NCI-H1694 treated with DMSO at 0.1 percent for 48 hours (cell line): ENCODE data around the gene FBXL16.
"Not testable (repeated sequence)": the region's sequence is repeated elsewhere in the genome, so short reads cannot be mapped to it uniquely, and the experiment has no call there.

Experiments used
- DNase-seq: peaks from one replicate; lab custom pipeline; 2025; lab: John Stamatoyannopoulos, UW

The FBXL16 gene

DNA sequence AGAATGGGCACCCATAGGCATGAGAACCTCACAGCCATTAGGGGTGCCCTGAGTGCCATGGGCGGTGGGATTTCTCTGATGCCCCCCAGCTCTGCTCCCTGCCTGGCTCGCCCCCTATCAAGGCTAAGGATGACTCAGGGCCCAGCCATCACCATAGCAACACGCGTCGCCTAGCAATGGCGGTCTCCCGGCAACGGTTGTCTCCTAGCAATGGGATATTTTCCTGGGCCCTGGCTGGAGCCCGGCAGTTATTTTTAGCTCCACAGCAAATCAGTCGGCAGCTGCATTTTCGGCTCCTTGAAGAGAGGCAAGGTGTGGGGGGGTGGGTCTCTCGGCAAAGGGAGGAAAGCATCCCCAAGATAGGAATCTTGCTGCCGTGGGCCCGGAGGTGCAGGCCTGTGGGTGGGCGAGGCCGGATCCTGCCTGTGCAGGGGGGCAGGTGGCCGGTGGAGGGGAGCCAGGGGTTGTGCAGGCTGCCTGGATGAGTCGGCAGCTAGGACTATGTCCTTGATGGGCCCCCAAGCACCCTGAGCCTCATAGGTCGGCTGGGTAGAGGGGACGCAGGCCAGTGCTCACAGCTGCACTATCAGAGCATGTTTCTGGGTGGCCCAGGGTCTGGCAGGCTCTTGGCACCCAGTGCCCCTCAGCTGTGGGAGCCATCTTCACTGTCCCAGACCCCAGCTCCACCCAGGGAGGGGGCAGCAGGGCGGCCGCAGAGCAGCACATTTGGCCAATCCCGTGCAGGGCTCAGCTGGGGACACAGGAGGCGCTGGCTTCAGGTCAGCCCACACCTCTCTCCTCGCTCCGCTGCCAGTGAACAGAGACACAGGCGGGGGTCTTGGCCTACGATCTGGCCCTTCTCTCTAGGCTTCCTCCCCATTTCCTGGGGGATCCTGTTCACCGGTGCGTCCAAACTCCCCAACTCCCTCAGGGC, 4.2 kb upstream of the FBXL16 start:
- DNase-seq: peak; percentile 78

DNA sequence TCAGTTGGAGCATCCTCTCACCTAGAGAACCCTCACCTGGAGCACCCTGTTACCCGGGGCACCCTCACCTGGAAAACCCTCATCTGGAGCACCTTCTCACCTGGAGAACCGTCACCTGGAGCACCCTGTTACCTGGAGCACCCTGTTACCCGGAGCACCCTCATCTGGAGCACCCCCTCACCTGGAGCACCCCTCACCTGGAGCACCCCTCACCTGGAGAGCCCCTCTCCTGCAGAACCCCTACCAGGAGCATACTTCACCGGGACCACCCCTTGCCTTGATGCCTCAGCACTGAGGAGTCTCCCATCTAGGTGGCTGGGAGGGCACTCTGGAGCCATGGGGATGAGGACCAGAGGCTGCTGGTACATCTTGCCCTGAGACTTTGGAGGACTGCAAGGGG, 3.4 kb upstream of the FBXL16 start:
- no peak for DNase-seq

DNA sequence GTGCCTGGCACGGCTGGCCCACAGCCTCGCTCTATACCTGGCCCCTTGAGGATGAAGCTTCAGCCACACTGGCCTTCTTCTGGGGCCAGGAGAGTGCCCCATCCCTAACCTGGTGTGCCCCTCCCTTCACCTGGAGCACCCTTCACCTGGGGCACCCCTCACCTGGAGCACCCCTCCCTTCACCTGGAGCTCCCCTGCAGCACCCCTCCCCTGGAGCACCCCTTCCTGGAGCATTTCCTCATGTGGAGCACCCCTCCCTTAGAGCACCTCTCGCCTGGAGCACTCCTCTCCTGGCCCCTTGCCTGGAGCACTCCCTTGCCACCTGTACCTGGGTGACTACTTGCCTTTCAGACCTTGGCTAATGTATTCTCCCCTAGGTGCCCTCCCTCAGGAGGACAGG, 2.4 kb upstream of the FBXL16 start:
- DNase-seq: no peak

DNA sequence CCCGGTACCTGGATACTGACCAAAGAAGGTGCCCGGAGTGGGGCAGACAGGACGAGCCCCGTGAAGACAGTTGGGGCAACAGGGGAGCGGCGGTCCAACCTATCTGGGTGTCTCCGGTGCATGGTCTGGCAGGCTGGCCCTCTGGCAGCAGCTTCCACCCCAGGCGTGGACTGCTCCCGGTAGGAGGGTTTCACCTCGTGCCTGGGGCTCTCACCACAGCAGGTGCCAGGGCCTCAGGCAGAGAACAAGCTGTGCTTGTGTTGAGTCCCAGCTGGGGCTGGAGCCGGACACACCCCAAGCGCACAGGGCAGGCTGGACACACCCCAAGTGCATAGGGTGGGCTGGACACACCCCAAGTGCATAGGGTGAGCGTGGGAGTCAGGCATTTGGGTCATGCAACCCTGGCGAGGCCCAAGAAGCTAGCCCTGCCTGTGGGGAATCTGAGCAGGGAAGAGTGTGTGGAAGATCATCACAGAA, 1.5 kb upstream of the FBXL16 start:
- no peak for DNase-seq

DNA sequence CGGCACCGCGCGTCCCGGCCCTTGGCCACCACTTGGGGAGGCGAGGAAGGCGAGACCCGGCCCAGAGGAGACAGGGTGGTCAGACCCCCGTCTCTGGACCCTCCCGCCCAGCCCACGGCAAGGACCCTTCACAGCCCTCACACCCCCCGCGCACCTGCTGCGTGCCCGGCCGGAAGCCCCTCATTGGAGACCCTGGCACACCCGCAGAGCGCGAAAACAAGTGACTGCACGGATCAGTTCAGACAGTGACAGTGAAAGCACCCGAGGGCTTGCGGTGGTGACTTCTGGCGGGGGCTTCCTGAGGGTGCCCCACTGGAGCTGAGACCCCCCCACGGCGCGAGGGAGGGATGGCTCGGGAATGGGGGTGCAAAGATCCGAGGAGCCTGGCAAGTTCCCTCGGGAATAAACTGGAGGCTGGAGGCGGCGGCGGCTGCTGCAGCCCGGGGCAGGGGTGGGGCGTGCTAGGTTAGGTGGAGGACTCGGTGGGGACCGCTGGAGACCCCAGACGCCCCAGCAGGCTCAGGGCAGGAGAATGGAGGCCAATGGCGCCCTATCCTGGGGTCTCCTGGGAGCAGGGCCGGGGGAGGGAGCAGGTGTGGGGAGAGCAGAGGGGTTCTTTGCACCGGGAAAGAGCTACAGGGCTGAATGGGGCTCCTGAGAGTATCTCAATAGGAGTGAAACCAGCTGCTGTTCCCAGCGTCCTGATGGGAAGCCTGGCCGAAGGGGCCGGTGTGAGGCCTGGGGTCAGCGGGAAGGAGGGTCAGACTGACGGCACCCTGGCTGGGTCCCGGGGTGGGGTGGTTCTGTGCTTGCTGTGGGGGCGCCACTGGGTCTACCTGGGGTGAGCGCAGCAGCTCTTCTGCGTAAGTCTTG, 824 bp upstream of the FBXL16 start:
- DNase-seq: no peak

DNA sequence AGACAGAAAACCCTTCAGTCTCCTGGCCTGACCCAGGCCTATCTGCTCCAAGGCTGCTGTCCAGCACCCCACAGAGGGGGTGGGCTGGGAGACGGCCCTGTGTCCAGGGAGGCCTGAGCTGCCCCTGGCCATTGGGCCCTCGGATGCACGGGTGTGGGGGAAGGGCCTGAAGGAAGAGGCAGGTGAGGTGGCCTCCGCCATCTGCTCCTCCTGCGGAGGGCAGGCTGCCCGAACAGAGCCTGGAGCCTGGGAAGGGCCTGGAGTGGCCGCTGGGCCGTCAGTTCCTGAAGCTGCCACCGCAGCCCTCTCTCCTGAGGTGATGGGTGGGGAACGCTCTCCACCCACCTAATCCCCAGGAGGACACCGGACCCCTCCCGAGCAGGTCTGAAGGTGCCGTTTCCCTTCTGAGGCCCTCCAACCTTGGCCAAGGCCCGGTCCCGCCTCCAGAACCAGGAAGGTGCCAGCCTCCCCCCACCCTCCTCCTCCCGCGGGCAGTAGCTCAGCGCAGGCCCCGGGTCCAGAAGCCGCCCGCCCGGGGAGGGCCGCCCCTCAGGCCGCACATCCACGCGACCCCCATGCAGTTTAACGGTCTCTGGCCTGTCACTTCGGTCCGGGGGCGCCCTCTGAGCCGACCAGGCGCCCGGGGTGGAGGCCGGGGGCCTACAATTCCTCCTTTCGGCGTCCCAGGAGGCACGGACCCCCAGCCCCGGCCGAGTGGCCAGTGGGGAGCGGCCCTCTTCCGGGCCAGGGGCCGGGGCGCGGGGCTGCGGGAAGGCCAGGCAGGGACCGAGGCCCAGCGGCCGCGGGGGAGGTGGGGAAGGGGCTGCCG, 835 bp downstream of the FBXL16 start:
- no peak for DNase-seq

DNA sequence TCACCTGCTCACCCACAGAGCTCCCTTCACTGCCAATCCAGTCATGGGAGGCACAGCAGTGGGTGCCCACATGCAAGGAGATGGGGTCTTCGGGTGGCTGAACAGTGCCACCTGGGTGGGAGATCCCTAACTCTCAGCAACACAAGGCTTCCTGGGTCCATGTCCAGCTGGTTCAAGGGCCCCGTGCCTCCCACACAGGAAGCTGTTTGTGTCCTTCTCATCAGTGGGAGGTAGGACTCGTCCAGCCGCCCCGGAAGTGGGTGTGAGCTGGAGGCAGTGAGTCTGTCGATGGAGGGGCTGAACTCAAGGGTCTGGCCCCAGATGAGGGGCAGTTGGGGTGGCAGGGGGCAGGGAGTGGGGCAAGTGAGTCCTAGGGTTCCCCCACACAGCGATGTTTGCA, 1.6 kb downstream of the FBXL16 start:
- no peak for DNase-seq

DNA sequence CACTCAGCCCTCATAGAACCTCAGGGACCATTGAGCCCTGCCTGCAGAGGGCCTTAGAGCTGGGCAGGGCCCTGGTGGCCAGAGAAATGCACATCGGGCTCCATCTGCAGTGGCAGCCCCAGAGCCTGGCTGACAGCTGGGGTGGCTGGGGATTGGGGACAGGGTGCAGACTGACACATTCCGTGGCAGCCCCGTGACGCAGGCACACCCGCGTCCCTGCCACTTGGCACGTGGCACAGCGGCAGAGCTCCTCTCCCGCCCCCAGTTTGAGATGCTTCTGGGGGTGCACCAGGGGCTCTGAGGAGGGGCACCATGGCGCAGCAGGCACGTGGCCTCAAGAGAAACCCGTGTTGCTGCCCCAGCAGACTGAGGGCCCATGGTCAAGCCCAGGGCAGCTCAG, 2.2 kb downstream of the FBXL16 start:
- no peak for DNase-seq

DNA sequence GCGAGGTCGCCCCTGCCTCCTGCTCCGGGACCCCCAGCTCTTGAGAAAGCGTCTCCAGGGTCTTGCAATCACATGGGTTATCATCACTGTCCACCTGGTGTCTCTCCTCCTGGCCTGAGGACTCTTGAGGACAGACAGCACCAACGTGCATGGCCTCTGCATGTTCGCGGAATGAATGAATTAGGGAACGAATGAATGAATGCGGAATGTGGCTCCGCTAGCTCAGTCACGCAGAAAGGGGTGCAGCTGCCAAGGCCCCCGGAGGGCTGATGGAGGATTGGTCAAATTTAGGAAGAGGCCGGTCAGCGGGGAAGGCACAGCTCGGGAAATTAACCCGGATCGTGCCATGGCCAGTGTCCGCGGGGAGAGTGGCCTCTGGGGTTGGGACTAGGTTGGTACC, 3.3 kb downstream of the FBXL16 start:
- no peak for DNase-seq

DNA sequence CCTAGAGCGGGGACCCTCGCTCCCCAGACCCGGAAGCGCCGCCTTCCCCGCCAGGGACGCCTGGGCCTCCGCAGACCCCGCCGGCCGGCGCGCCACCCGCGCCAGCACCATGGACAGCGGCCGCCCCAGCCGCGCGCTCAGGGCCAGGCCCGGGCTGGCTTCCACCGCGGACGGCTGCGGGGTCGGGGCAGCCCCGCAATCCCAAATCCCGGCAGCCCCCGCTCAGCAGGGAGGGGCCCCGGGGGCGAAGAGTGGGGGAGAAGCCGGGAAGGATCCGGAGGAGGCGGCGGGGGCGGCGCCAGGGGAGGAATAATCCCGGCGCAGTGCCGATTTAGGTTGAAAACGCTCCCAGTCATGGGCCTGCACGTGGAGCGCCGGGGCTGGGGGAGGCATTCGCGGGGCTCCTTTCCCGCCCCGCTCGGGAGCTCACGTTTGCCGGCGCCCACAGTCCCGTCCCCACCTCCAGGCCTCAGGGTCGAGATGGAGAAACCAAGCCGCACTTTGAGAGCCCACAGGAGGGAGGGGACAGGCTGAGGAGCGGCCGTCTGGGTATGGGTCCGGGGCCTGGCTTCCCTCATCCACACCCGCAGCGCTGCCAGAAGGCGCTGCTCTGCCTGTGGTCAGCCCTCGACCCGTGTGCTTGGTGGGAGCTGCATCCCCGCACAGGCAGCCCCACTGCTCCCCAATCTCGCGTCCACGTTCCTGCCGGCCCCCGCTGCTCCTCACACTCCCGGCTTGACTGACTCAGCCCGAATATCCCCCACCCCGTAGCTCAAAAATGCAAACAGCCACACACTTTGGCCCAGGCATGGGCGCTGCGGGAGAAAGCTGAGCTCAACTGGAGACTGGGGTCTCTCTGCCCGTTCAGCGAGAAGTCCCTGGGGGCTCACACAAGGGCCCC, 4.7 kb downstream of the FBXL16 start:
- no peak for DNase-seq

DNA sequence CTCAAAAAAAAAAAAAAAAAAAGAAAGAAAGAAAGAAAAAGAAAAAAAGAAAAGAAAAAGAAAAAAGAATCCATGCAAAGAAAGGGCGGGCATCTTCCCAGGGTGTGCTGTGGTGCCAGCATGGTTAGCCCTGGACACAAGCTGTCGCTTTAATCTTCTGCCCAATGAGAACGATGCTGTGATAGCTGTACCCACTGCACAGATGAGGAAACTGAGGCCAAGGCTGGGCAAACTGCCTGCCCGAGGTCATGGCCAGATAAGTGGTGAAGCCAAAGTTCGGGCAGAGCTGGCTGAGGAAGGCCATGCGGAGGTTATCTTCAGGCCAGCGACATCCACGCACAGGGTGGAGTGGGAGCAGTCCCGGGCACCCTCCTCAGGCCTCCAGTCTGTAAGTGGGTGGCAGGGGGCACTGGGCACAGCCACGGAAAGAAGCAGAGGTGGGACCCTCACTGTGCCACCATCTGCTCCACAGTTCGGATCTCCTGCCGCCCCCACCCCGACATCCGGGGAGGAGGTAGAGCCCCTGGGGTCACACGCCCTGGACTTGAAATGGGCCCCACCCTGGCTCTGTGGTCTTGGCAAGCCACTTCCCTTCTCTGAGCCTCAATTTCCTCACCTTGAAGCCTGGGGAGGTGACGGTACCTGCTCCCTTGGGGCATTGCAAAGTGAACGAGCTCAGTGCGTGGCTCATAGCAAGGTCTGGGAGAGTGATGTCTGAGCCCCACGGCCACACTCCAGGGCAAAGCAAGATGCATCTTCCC, 6.5 kb downstream of the FBXL16 start:
- DNase-seq: no peak

DNA sequence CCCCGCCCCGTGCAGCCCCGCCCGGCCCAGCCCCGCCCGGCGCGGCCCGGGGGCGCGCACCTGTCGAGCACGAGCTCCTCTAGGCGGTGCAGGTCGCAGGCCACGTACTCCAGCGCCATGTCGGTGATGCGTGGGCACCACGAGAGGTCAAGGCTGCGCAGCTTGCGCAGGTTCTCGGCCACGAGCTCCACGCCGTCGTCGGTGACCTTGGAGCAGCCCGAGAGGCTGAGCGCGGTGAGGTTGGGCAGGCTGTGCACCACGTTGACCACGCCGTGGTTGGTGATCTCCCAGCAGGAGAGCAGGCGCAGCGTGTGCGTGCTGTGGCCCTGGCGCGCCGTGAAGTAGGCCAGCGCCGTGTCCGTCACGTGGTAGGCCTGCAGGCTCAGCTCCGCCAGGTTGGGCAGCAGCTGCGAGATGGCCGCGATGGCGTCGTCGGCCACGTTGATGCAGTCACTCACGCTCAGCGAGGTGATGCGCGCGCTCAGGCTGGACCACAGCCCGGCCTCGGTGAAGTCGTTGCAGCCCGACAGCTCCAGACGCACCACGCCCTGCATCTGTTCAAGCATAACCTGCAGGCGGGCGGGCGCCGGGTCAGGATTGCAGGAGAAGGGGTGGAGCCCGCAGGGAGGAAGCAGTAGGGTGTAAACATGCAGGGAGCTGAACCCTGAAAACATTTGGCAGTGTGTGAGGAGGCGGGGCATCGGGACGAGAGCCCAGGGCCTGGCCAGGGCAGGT, 10.1 kb downstream of the FBXL16 start:
- DNase-seq: no peak

DNA sequence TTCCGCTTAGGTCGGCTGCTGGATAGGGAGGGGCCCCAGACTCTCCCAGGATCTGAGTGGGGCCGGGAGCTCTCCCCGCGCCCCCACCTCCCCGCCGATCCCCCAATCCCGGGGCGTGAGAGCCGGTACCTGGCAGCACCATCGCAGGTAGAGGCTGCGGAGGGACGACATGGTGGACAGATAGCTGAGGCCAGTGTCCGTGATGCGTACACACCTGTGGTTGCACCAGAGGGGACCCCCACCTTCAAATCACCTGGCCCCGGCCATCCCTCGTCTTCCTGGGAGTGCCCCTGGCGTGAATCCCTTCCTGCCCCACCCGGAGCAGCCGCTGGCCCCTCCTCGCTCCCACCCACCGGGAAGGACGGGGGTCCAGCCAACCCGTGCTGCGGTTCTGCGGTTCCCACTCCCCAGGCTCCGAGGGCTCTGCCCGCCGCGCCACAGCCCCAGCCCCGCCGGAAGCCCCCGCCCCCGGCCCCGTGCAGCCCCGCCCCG, 10.7 kb downstream of the FBXL16 start:
- DNase-seq: no peak

DNA sequence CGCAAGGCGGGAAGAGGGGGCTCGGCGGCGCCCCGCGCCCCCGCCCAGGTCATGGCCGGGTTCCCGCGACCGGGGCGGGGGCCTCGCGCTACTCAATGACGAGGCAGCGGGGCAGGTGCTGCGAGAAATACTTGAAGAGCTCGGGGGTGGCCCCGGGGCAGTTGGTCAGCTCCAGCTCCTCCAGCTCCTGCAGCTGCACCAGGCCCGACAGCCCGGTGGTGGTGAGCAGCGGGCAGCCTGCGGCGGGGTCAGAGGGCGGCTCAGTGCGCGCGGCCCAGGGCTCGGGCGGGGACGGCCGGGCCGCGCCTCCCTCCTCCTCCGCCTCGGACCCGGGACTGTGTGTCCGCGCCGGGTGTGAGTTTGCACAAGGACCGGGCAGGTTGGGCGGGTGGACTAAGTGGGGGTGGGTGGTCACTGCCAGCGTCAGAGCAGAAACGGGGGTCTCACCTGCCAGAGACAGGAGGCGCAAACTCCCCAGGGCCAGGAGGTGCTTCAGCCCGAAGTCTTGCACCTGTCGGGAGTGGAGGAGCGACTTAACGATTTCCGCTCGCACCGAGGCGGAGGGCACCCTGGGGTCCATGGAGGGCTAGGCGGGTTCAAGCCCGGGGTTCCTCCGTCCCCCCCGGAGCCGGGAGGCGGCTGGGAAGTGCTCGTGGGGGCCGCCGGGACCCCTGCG, 11.3 kb downstream of the FBXL16 start:
- no peak for DNase-seq

DNA sequence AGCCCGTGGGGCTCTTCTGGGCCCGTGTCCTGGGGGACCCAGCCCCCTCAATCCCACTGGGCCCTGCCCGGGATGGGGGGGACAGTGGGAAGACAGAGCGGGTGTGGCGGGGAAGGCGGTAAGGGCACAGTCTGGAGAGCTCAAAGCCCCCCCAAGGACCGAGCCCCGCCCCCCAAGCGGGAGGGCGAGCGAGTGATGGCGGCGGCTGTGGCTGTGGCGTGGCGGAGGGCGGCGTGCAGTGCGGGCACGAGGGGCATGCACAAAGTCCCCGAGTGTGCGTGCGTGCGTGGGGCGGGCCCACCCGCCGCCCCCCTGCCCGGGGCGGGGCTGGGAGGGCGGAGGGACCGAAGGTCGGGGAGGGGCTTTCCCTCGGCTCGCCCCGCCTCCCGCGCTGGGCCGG, 11.8 kb downstream of the FBXL16 start:
- no peak for DNase-seq

DNA sequence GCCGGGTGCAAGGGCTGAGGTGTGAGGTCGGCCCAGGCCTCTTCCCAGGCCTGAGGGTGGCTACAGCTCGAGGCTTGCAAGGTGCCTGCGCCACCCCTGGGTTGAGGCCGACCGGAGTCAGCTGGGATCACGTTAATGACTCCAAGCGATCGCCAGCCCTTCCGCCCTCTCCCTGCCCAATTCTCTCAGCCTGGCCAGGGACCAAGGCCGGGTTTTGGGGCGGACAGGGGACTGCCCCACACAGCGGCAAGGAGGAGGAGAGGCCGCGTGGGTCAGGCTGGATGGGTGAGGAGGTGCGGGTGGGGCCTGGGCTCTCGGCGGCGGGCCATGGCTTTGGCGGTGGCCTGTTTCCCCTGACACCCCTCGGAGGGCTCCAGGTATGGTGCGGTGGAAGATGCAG, 12.2 kb downstream of the FBXL16 start:
- DNase-seq: no peak

DNA sequence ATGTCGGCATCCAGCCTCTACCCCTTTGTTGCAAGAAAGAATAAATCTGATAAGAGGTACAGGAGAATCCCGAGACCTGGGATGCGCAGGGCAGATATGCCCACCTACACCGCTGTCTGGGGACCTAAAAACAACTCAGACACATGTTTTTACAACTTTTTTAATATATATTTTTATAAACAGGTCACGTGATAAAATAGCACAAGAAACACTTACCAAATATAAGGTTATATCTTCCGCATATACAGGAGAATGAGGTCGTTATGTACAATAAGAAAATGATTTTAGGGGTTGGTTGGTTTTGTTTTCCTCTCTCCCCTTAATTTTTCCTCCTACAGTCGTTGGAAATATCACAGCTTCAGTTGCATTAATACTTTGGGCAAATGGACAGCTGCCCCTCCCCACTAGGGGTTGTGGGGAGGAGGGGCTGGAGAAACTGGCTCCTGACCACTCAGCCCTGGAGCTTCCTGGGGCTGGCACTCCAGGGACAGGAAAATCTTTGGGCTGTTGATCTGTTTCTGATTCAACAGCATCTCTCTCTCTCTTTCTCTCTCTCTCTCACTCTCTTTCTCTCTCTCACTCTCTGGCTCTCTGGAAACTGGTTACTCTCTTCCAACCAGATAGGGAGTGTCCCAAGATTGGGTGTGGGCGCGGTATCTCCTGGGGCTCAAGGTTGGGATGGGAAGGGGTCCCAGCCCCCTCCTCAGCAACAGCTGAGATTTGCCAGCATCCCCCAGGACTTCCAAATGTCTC, 13.1 kb downstream of the FBXL16 start:
- no peak for DNase-seq

DNA sequence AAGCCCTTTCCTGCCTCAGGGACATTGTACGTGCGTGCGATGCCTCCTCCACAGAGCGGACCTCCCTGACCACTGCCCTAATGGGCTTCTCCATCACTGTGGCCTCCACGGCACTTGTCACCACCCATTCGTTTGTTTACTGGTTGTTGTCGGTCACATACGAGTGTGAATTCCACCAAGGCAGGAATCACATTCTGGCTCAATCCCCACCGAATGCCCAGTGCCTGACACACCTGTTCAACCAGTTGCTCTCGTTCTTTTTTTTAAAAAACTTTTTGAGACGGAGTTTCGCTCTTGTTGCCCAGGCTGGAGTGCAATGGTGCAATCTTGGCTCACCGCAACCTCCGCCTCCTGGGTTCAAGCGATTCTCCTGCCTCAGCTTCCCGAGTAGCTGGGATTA, 14.4 kb downstream of the FBXL16 start:
- not testable (repeated sequence) for DNase-seq
